ENCODE results near the gene PRAMEF7. TPM values are rescaled to one million over a fixed set of nuclear protein-coding genes. Genes with fewer than 3 reads are reported as not detected.
"Not testable (repeated sequence)": the region's sequence is repeated elsewhere in the genome, so short reads cannot be mapped to it uniquely, and the experiment has no call there.

The PRAMEF7 gene
- total RNA-seq, result not detected in 2 replicates
- polyA plus RNA-seq (2012), result not detected

- not testable (repeated sequence) for DNase-seq (ENCODE audit: low read depth)
These were observed at the start of gene PRAMEF7 for GRCh38 chr1:12916310-12916709. Gene PRAMEF7 (plus strand): TSS chr1:12916610. CDS start chr1:12917693, 1,083 bp downstream.

GRCh38 chr1:12878453-12878852, 38.0 kb upstream of the PRAMEF7 start:
- DNase-seq (ENCODE audit: low read depth), result not testable (repeated sequence)

- not testable (repeated sequence) for DNase-seq (ENCODE audit: low read depth)
These were observed 30.3 kb upstream of the PRAMEF7 start, which contains the start of gene PRAMEF4 for GRCh38 chr1:12886101-12886500. Gene PRAMEF4 (minus strand): TSS chr1:12886201. CDS start chr1:12883394, 2,807 bp downstream.

GRCh38 chr1:12898170-12898569, 18.2 kb upstream of the PRAMEF7 start, which contains the start of gene PRAMEF10:
Gene PRAMEF10 (minus strand): TSS chr1:12898270. CDS start chr1:12895847, 2,423 bp downstream.
- DNase-seq (ENCODE audit: low read depth), result not testable (repeated sequence)

DNA sequence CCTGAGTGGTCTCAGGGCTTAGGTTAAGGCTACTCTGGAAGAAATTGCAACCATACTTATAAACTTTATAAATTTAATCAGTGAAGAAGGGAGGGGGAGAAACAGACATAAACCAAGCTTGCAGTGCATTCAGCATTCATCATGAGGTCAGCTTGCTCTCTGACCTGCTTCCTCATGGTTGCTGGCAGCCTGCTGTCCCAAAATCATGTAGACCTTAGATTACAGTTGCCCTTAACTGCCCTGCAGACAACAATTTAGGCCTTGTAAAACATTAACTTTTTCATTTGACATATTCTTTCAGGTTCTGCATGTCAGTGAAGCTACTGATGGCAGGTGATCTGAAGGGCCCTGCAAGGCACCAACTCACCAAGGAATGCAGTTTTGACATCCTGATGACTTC, 17.2 kb upstream of the PRAMEF7 start:
- not testable (repeated sequence) for DNase-seq (ENCODE audit: low read depth)

DNA sequence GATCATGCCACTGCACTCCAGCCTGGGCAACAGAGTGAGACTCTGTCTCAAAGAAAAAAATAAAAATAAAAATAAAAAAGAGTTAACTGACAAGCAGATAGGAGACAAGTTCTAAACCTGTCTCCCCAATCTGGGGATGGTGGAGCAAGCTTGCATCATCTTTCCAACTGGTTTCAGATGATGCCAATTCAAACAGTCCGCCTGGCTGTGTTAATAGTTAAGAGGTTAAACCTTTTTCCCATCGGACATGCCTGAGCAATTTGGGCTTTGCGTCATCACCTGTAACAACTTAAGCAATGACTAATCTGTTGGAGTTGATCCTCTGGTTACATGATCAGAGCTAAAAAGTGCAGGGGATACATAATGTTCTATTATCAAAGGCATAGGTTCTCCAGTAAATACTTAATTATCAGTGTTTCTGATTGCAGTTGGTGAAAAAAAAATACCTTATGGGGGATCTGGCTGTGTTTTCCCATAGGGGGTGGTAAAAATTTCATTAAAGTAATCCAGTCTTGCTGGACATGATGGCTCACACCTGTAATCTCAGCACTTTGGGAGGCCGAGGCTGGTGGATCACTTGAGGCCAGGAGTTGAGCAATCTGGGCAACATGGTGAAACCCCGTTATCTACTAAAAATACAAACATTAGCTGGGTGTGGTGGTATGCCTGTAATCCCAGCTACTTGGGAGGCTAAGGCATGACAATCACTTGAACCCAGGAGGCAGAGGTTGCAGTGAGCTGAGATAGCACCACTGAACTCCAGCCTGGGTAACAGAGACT, 12.4 kb upstream of the PRAMEF7 start:
- not testable (repeated sequence) for DNase-seq (ENCODE audit: low read depth)

GRCh38 chr1:12921749-12922148, 5.3 kb downstream of the PRAMEF7 start:
- DNase-seq (ENCODE audit: low read depth), result not testable (repeated sequence)

DNA sequence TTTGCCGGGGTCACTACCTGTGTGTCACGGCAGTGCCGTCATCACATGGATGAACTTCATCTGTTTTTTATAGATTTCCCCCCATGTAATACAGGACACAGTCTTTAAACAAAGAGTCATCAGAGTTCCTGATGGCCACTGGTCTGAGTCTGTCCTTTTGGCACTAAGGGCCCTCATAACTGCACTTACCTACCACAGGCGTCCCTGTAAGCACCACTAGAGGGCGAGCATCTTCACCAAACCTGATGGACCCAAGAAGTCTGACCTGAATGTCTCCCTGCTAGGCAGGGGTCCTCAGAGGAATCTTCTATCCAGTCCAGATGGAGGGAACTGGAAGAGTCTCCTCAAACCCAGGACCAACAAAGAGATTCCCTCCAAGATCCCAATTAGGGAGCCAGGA, 8.0 kb downstream of the PRAMEF7 start:
- DNase-seq (ENCODE audit: low read depth), result not testable (repeated sequence)

GRCh38 chr1:12947480-12947879, 31.1 kb downstream of the PRAMEF7 start, which contains the start of gene PRAMEF6:
Gene PRAMEF6 (minus strand): TSS chr1:12947580. CDS start chr1:12942518, 5,062 bp downstream.
- not testable (repeated sequence) for DNase-seq (ENCODE audit: low read depth)

Other genes with a start within 250 kb of the PRAMEF7 start
- not detected in 2 replicates for gene AADACL3, start 200.5 kb upstream of the PRAMEF7 start, total RNA-seq
- gene CFAP107, start 170.4 kb upstream of the PRAMEF7 start, total RNA-seq, result not detected in 2 replicates
- not detected in 2 replicates for gene PRAMEF12, start 142.9 kb upstream of the PRAMEF7 start, total RNA-seq
- gene PRAMEF1, start 125.2 kb upstream of the PRAMEF7 start, total RNA-seq, result not detected in 2 replicates
- not detected in 2 replicates for gene PRAMEF11, start 85.2 kb upstream of the PRAMEF7 start, total RNA-seq
- gene HNRNPCL1, start 67.9 kb upstream of the PRAMEF7 start, total RNA-seq, result not detected in 2 replicates
- not detected in 2 replicates for gene PRAMEF2, start 59.5 kb upstream of the PRAMEF7 start, total RNA-seq
- not detected in 2 replicates for gene PRAMEF4, start 30.4 kb upstream of the PRAMEF7 start, total RNA-seq
- not detected in 2 replicates for gene PRAMEF10, start 18.3 kb upstream of the PRAMEF7 start, total RNA-seq
- not detected in 2 replicates for gene PRAMEF6, start 31.0 kb downstream of the PRAMEF7 start, total RNA-seq
- gene PRAMEF27, start 140.0 kb downstream of the PRAMEF7 start, total RNA-seq, result not detected in 2 replicates
- gene HNRNPCL3, start 144.2 kb downstream of the PRAMEF7 start, total RNA-seq, result not detected in 2 replicates
- gene PRAMEF25, start 154.2 kb downstream of the PRAMEF7 start, total RNA-seq, result not detected in 2 replicates
- gene HNRNPCL2, start 200.2 kb downstream of the PRAMEF7 start, total RNA-seq, result not detected in 2 replicates
- not detected in 2 replicates for gene PRAMEF26, start 239.4 kb downstream of the PRAMEF7 start, total RNA-seq
- not detected in 2 replicates for gene HNRNPCL4, start 249.0 kb downstream of the PRAMEF7 start, total RNA-seq

Measured in myocyte (in vitro differentiated cells).